GM21825 (cell line): ENCODE data around the gene NDUFS6.

Experiments
- ATAC-seq: cut with Tn5 transposase; IDR thresholded peaks from one replicate; pipeline ENCODE4 v1.9.1; 2021; ENCODE audit warnings: mild to moderate bottlenecking, moderate library complexity; ENCODE audit not compliant: unreplicated experiment

Gene NDUFS6

DNA sequence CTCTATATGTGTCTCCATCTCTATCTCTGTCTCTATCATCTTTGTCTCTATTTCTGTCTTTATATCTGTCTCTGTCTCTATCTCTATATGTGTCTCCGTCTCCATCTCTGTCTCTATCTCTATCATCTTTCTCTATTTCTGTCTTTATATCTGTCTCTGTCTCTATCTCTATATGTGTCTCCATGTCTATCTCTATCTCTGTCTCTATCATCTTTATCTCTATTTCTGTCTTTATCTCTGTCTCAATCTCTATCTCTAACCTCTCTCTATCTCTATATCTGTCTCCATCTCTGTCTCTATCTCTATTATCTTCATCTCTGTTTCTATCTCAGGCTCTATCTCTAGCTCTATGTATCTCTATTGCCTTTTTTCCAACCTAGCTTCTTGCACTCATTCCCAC is 44.5 kb downstream of the NDUFS6 start:
- no peak for ATAC-seq

GRCh38 chr5:1846583-1846982 is 45.4 kb downstream of the NDUFS6 start:
- ATAC-seq, result no peak

DNA sequence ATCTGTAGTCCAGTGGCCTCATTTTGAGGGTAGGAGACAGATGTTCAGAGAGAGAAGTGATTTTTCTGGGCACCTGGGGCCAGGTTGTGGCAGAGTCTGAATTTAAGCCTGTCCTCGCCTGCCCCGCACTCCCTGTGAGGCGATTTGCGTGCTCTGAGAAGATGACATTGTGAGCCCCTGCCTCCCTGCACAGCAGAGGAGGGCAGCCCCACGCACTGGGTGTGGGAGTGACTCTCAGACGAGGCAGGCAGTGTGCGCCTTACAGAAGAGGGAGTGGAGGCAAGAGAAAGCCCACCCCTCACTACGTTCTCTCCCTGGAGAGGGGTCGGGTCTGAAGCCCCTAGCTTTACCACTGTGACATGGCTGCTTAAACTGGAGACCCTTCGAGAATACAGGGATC is 45.8 kb downstream of the NDUFS6 start:
- ATAC-seq, result no peak

GRCh38 chr5:1847611-1848010 is 46.4 kb downstream of the NDUFS6 start:
- no peak for ATAC-seq

DNA sequence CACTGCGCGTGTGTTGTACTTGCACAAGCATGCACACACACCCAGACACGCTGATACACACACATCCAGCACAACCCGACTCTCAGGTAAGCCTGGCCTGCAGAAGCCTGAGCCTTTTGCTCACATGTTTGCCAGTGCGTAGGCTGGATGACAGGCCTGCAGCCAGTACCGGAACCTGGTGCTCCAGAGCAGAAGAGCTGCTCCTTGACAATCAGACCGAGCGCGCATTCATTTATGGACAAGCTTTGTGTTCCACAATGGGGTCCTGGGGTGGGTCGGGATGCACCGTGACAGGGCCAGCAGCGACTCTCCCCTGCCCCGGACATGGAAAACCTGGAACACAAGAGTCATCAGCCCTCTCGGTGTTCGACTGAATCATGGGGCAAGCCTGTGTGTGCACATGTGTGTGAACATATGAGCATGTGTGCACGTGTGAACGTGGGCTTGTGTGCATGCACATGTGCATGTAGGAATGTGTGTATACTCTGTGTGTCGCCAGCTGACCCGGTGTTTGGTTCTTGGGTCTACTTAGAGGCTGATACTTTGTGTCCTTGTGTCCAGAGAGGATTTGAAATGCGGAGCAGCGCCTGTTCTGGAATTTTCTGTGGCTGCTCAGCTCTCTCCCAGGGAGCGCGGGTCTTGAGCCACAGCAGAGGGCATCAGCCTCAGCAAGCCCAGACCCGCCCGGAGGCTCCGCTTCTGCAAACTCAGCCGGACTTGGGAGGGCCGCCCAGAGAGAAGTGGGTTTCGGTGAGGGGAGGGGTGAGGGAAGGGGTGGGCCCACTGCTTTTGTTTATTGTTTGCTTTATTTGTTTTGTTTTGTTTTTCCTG is 49.3 kb downstream of the NDUFS6 start:
- no peak for ATAC-seq

DNA sequence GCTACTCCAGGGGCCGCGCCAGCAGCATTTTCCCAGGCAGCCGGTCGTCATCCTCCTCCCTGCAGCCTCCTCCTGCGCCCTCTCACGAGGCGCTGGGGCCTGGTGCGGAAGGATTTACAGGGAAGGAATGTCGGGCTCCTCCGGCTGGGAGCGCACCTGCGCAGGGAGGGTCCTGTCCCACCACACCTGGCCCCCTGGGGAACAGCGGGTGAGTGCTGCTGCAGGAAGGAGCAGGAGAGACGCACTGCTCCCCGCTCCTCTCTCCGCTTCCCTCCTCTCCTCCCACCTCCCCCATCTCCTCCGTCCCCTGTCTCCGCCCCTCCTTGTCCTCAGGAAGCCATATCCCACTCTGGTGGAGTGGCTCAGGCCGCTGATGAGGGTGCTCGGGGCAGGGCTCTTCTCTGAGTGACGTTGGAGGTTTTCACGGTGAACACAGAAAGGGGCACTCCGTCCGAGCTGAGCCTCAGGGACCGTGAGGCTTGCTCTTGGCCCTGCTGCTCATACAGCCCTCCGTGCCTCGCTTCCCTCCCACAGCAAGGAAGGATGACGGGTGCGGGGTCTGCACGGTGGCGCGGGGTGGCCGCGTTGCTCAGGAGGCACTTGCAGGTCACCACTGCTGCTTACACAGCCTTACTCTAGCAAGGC is 50.2 kb downstream of the NDUFS6 start:
- ATAC-seq, result no peak

DNA sequence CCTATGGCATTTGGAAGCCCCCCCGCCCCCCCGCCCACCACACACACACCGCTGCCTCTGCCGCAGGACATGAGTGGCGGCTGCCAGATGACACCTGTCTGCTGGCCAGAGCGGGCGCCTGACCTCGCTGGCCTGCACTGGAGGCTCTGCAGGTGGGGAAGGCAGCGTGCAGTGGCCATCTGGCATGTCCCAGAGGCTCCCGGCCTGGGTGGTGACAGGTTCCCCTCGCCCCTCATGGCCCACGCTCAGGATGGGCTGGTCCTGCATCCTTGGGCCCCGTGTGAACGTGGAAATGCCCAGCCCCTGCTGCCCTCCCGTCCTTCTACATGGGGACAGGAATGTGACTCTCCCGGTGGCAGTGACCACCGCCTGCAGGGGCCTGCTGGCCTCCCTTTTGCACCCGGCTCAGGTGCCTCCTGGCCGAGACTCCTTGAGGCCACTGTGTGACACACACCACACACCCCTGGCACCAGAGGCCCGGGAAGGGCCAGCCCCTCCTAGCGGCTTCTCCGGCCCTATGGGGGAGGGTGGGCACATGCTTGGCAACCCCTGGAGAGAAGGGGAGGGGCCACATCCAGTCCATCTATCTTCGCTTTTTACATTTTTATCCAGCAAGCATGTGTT is 51.2 kb downstream of the NDUFS6 start:
- no peak for ATAC-seq

- ATAC-seq, result no peak
Observed at GRCh38 chr5:1853531-1853930, 52.3 kb downstream of the NDUFS6 start.

DNA sequence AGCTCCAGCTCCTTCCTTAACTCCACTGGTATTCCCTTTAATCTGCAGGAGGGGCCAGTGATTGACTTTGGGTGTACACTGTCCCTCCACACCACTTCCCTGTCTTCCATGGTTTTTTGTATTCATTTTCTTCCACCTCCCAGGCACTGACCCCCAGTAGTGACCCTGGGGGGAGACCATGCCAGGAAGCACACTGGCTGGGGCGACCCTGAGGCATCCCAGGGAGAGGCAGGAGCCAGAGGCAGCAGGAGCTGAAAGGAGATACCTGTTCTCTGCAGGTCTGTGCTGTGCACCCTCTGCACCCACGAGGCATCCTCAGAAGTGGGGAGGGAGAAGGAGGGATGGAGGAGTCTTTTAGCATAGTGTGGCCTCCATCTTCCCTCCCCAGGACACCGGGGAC is 53.9 kb downstream of the NDUFS6 start:
- no peak for ATAC-seq

DNA sequence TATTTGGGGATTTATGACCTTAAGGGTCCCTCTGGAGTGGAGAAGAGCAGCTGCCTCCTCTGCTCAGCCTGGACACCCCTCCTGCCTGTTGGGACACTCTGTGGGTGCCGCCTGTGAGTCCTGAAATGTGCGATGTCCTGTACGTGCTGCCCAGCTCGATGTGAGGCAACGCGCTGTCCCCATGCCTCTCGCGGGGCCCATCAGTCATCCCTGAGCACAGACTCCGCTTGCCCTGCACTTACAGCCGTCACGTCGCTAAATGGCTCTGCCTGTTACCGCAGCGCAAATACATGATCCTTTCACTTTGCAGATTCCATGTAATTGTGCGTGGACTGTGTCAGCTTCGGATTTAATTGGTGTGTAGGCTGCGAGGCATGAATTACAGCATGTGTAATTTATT is 54.4 kb downstream of the NDUFS6 start:
- no peak for ATAC-seq

DNA sequence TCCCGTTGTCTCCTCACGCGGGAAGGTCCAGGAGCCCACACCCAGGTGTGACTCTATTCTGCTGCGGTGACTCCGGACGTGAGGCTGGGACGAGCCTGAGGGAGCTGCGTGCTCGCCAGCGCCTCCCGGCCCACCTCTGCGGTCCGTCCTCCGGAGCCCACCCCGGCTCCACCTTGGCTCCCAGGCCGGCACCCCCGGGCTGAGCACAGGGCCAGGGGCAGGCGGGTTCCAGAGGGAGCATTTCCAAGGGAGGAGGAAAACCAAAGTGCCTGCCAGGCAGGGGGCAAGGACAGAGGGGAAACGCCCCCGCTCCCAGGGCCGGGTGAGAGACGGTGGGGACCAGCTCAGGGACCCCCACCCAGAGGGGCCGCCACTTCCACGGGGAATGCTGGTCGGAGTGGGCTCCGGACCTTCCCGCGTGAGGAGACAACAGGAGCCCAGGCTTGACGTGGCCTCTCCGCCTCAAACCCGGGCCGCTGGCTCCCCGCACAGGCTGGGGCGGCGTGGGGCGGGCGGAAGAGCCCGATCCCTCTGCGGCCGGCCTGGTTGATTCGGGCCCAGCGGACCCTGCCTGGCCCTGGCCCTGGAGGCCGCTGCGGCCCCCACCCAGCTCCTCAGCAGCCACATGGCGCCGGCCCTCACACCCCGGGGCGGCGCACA is 55.5 kb downstream of the NDUFS6 start:
- ATAC-seq, result no peak

GRCh38 chr5:1857256-1857600 is 56.0 kb downstream of the NDUFS6 start:
- ATAC-seq, result no peak

GRCh38 chr5:1858436-1858835 is 57.2 kb downstream of the NDUFS6 start:
- ATAC-seq, result no peak

DNA sequence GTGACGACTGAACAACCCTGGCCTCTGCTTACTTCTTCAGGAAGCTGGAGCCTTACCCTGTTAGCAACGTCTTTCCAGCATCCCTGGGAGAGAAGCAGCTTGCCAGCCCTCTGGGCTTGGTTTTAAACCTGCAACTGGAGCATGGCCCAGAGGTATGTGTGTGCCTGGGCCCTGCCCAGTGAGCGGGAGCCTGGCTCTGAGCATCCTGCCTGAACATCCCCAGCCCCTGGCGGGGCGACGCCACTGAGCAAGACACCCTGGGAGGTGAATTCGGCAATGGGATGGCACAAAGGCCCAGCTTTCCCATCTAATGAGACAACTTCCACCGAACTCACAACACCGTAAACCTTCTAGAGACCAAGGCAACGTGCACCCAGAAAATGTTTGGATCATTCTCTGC is 57.9 kb downstream of the NDUFS6 start:
- ATAC-seq, result no peak

DNA sequence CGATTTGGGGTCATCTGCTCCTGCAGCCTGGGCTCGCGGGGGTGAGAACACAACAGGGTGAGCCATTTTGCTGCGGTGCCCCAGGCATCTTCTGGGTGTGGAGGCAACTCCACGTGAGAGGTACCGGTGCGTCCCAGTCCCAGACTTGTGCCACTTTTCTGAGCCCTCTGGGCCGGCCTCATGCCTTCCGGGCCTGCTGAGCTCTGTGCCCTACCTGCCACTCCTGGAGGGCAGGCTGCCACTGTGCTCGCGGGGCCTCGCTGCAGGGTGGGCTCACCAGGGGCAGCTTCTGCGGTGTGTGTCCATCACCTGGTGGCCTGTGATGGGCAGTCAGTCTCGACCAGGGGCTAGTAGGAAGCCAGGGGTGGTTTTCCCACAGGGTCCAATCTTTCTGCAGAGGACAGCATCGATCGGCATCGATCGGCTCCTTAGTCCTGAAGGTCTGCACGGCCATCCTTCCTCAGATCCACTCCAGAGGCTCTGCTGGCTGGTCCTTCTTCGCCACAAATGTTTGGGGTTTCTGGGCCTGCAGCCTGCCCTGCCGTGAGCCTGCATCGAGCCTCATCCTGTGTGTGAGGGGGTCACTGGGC is 58.9 kb downstream of the NDUFS6 start:
- ATAC-seq, result no peak

GRCh38 chr5:1860949-1861348 is 59.7 kb downstream of the NDUFS6 start:
- ATAC-seq, result no peak

DNA sequence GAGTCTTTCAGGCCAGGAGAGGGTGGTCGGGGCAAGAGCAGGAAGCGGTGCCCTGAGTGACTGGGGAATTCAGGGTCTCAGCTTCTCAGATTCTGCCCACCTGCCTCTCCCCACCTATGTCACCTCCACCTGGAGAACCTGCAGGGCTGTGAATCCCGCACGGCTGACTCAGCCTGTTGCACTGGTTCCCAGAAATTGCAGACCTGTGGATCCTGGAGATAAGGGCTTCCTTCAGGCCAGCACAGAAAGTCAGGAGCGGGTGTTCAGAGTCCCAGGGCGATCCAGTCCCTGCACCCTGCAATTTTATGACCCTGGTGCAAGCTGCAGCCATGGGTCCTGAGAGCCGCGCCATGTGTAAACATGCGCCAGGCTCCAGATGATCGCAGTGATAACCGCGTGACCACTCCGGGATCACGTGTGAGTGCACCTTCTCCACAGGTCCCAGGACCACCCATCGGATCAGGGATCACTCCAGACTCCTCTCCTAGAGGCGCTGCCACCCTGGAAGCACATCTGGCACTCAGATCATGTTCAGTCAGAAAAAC is 63.8 kb downstream of the NDUFS6 start:
- ATAC-seq, result no peak

DNA sequence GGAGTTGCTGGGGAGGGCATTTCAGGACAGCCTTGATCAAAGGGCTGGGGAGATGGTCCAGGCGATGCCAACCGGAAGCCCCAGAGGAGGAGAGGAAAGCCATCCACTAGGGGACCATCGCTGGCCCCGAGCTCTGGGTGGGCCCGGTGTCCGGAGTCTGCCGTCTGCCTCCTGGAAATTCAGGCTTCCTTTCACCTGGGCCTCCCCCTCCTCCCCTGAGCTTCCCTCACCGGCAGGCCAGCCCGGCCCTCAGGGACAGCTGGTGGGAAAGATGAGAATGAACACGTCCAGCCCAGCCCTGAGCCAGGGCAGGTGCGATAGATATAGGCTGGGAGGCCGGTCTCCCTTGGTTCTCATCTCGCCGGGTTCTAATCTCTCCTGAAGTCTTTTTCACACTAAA is 64.3 kb downstream of the NDUFS6 start:
- no peak for ATAC-seq
